Measurements from ENCODE around the gene APOL5.

DNA sequence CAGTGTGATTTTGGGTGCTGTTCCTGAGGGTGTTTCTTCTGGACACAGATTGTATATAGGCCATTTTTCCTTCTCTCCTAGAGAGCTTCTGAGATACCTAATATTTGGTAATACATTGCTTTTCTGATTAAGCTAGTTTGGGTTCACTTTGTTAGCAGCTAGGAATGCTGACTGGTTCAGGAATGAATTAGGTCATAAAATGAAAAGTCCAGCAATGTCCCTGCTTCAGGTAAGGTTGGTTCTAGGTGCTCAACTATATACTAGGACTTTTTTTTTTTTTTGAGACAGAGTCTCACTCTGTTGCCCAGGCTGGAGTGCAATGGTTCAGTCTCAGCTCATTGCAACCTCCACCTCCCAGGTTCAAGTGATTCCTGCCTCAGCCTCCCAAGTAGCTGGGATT lies 32.9 kb upstream of the APOL5 start:
- TF ChIP-seq CTCF (IDR thresholded peaks at IDR 0.05), result no peak
- TF ChIP-seq POLR2A (IDR thresholded peaks at IDR 0.05; ENCODE audit: low read depth), result no peak
- no peak for TF ChIP-seq EP300 (IDR thresholded peaks at IDR 0.05)

Data from esophagus muscularis mucosa (tissue), 4 donors.